HG03565 (cell line): ENCODE results near the gene DPP8.
"Not testable (repeated sequence)": the region's sequence is repeated elsewhere in the genome, so short reads cannot be mapped to it uniquely, and the experiment has no call there.

ENCODE experiments used
- ATAC-seq: cut with Tn5 transposase; IDR thresholded peaks from one replicate; pipeline ENCODE4 v1.9.1; 2021; ENCODE audit warnings: mild to moderate bottlenecking, moderate library complexity; ENCODE audit not compliant: unreplicated experiment

The DPP8 gene

GRCh38 chr15:65406424-65407000, 111.0 kb downstream of the DPP8 start:
- no peak for ATAC-seq

- ATAC-seq = no peak
Measured at GRCh38 chr15:65405791-65406423, 111.6 kb downstream of the DPP8 start.

- ATAC-seq = no peak
Measured at GRCh38 chr15:65404186-65404872, 113.2 kb downstream of the DPP8 start.

- ATAC-seq = no peak
Measured at GRCh38 chr15:65402961-65403360, 114.5 kb downstream of the DPP8 start.

- ATAC-seq = no peak
Measured at GRCh38 chr15:65401611-65402240, 115.8 kb downstream of the DPP8 start.

GRCh38 chr15:65400760-65401610, 116.5 kb downstream of the DPP8 start:
- no peak for ATAC-seq

- ATAC-seq = no peak
Measured at GRCh38 chr15:65399997-65400396, 117.5 kb downstream of the DPP8 start.

- ATAC-seq = no peak
Measured at GRCh38 chr15:65399001-65399706, 118.3 kb downstream of the DPP8 start.

- ATAC-seq = not testable (repeated sequence)
Measured at GRCh38 chr15:65398486-65398885, 119.0 kb downstream of the DPP8 start.

- no peak for ATAC-seq
Measured at GRCh38 chr15:65396965-65397317, 120.5 kb downstream of the DPP8 start.

- no peak for ATAC-seq
Measured at GRCh38 chr15:65396283-65396964, 121.1 kb downstream of the DPP8 start.

- no peak for ATAC-seq
Measured at GRCh38 chr15:65395567-65396202, 121.8 kb downstream of the DPP8 start.

- ATAC-seq = no peak
Measured at GRCh38 chr15:65394936-65395335, 122.6 kb downstream of the DPP8 start.

- ATAC-seq = no peak
Measured at GRCh38 chr15:65394280-65394789, 123.2 kb downstream of the DPP8 start.

GRCh38 chr15:65393557-65393956, 123.9 kb downstream of the DPP8 start:
- ATAC-seq = no peak

- no peak for ATAC-seq
Measured at GRCh38 chr15:65393091-65393490, 124.4 kb downstream of the DPP8 start.
